A204.1 (cell line): ENCODE results near the gene LSS.

Source experiments
- FAIRE-seq: peaks from 2 replicates; lab custom pipeline; 2012; peaks lifted over from hg19 to GRCh38; lab: Jason Lieb, UNC

The LSS gene

GRCh38 chr21:46228345-46229051 is at the start of gene LSS:
TSS of gene LSS (minus strand) at chr21:46228774. CDS start at chr21:46228745, 29 bp downstream.
- no peak for FAIRE-seq

- FAIRE-seq, result no peak
Observed at GRCh38 chr21:46274797-46275390, 46.3 kb upstream of the LSS start.

- no peak for FAIRE-seq
Observed at GRCh38 chr21:46273341-46273740, 44.8 kb upstream of the LSS start.

- FAIRE-seq, result no peak
Observed at GRCh38 chr21:46269466-46269865, 40.9 kb upstream of the LSS start.

GRCh38 chr21:46268371-46268770 is 39.8 kb upstream of the LSS start:
- no peak for FAIRE-seq

GRCh38 chr21:46266946-46267345 is 38.4 kb upstream of the LSS start:
- FAIRE-seq, result no peak

GRCh38 chr21:46265736-46266525 is 37.4 kb upstream of the LSS start:
- FAIRE-seq, result no peak

- no peak for FAIRE-seq
Observed at GRCh38 chr21:46264690-46265144, 36.1 kb upstream of the LSS start.

GRCh38 chr21:46264046-46264689 is 35.6 kb upstream of the LSS start:
- FAIRE-seq, result no peak

- no peak for FAIRE-seq
Observed at GRCh38 chr21:46256501-46256994, 28.0 kb upstream of the LSS start.

GRCh38 chr21:46255758-46256337 is 27.3 kb upstream of the LSS start:
- FAIRE-seq, result no peak

- FAIRE-seq, result no peak
Observed at GRCh38 chr21:46255166-46255565, 26.6 kb upstream of the LSS start.

- FAIRE-seq, result no peak
Observed at GRCh38 chr21:46254208-46254975, 25.8 kb upstream of the LSS start.

GRCh38 chr21:46253610-46254124 is 25.1 kb upstream of the LSS start:
- no peak for FAIRE-seq

- FAIRE-seq, result no peak
Observed at GRCh38 chr21:46252840-46253239, 24.3 kb upstream of the LSS start.

- no peak for FAIRE-seq
Observed at GRCh38 chr21:46250146-46250725, 21.7 kb upstream of the LSS start.

GRCh38 chr21:46248827-46249226 is 20.3 kb upstream of the LSS start:
- FAIRE-seq, result no peak

GRCh38 chr21:46248422-46248782 is 19.8 kb upstream of the LSS start:
- no peak for FAIRE-seq

GRCh38 chr21:46247699-46248421 is 19.3 kb upstream of the LSS start:
- no peak for FAIRE-seq

- FAIRE-seq, result no peak
Observed at GRCh38 chr21:46246345-46246744, 17.8 kb upstream of the LSS start.
